Uterus (tissue), 2 donors: ENCODE data around the gene TDRD10.

Experiments used
- CTCF ChIP-seq, 4 experiments: fragments of 200-600 bp in 2 of 4; fragments of 450-650 bp in 2 of 4; sonication (generic) in 2 of 4; IDR thresholded peaks; one replicate each; pipeline ENCODE4 v1.5.1; 2016 to 2019; ENCODE audit warnings: antibody characterized with exemption in 4 of 4, mild to moderate bottlenecking in 2 of 4, moderate library complexity in 1 of 4
- POLR2A ChIP-seq, 2 donors: fragments of 450-650 bp; IDR thresholded peaks; one replicate each; pipeline ENCODE4 v1.6.1; 2016; ENCODE audit warnings: antibody characterized with exemption in 2 of 2, mild to moderate bottlenecking in 1 of 2, moderate library complexity in 1 of 2

DNA sequence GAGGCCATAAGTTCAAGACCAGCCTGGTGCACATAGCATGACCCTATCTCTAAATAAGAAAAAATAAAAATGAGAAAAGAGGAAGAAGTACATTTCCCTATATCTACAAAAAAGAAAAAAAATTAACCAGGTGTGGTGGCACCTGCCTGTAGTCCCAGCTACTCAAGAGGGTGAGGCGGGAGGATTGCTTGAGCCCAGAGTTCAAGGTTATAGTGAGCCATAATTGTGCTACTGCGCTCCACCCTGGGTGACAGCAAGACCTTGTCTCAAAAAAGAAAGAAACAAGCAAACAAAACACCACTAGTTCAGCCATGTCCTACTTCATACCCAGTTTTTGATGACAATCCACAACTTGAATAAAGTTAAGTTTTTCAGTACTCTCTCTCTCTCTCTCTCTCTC is 30.7 kb upstream of the TDRD10 start:
- TF ChIP-seq CTCF (IDR thresholded peaks at IDR 0.05) (no peak), POLR2A (IDR thresholded peaks at IDR 0.05) (no peak)
